CD1c-positive myeloid dendritic cell (primary cell): ENCODE measurements around the gene GALNT18.
A peak's percentile ranks its signal among the peaks of the same experiment; 100 is the strongest.

Experiments used
- DNase-seq: peaks from one replicate; pipeline ENCODE4 v3.0.0-alpha.2; 2016; ENCODE audit errors: extremely low spot score

The GALNT18 gene

GRCh38 chr11:11587122-11587521 lies 34.7 kb downstream of the GALNT18 start:
- no peak for DNase-seq

DNA sequence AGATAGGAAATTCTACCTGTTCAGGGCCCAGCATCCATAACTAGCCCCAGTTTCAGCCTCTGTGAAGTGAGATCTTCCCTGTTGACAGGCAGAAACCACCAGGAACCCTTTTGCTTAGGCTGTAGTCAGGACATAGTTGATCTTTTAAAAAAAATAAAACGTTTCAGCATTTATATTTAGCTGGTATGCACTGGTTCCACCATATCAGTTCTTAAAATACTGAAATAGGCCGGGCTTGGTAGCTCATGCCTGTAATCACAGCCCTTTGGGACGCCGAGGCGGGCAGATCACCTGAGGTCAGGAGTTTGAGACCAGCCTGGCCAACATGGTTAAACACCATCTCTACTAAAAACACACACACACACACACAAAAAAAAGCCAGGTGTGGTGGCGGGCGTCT lies 35.3 kb downstream of the GALNT18 start:
- no peak for DNase-seq

- DNase-seq = no peak
These were observed 36.9 kb downstream of the GALNT18 start for GRCh38 chr11:11584937-11585336.

- DNase-seq = no peak
These were observed 37.3 kb downstream of the GALNT18 start for GRCh38 chr11:11584530-11584810.

- DNase-seq = no peak
These were observed 37.8 kb downstream of the GALNT18 start for GRCh38 chr11:11583801-11584529.

DNA sequence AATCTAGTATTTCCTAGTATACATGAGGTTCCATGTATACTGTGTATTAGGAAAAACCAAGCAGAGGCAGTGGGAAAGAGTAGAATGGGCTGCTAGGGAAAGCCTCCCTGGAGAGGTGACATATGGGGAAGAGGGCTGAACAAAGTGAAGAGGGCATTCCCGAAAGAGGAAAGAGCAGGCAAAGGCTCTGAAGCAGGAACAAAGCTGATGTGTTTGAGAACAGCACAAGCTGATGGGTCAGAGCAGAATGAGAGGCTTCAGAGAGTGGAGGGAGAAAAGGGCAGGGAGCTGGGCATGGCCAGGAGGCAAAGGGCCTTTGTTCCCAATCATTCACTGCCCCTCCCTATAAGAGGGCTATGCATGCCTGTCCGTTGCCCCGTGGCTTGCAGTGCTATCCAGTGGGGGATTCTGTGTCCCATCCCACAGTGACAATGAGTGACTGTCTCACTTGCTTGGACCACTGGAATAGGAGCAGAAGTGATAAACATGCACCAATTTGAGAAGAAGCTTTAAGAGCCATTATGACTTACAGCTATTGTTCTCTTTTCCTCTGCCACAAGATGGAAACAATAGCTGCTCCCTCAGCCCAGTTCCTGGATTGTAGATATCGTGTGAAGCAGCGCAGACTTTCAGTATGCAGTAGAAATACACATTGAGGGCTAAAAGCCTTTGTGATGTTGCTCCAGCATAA lies 39.6 kb downstream of the GALNT18 start:
- DNase-seq = no peak

DNA sequence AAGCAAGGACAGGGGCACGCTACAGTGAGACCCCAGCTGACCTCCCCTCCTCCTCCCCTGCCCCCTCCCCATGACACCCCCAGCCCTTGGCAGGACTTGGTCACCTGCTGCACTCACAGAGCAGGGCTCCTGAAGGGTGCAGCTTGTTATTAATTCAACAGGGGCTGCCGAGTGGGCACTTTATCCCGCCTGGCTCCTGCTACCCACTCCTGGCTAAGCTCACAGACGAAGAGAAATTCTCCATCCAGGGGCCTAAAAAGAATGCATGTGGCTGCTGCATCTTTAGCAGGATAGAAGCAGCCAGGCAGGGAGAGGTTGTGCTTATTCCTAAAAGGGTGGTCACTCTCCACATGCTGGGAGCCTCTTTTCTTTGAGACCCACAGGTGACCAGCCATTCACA lies 40.3 kb downstream of the GALNT18 start:
- no peak for DNase-seq

DNA sequence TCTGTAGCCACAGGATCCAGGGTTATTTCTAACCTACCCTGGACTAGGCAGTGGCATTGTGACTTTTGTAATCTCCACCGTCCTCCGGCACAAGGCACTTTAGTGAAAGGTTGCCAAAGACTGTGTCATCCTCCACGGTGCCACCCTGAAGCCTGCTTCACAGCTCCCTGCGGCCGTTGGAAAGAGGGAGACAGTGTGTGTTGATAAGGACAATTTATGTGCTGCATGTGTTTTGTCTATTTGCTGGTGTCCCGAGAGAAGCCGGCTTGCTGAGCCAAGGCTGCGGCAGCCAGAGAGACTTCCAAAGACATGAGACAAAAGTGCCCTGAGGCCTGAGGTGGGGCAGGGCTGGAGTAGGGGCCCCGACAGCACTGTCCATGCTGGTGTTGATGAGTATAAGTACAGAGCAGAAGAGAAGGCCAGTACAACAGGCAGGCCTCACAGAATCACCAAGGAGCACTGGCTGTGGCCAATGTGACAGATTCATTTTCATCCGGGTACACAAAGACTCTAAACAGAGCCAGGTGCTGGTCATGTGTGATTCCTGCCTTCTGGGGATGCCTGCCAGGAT lies 40.9 kb downstream of the GALNT18 start:
- DNase-seq = no peak

GRCh38 chr11:11580012-11580411 lies 41.8 kb downstream of the GALNT18 start:
- no peak for DNase-seq

DNA sequence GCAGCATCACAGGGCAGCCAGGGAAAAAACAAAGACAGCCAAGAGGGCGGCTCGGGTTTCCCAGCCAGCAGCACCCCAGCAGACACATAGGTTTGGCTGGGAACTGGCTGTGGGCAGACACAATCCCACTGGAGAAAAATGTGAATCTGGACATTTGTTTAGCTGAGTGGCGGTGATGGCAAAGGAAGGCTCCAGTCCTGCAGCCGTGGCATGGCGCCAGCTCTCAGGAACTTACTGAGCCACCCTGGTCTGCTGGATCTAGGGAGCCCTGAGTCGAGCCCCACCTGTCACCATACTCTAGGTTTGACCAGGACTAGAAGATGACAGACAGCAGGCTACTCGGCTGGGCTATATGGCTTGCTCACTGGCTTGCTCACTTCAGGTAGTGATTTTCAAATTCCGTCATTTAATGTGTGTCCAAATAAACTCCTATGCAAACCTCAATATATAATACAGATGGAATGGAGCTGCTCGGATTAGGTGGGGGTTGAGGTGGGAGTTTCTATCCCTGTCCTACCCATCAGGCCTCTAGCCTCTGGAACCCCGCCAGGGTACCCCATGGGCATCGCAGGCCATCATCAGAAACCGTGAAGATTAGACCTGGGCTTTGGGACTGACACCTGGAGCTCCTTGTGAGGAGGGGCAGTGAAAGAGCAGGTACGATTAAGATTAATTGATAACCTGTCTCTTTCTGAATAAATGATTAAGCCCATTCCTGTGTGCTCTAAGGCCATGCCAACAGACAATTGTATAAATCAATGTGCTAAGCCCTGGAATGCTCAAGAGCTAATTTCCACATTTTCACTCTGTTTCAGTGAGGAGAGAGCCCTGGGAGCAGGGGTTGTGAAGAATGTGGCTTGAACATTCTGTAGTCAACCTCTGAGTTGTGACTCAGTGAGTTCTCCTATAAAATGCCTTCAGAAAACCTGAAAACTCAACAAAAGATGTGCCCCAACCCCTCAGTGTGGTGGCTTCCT lies 42.5 kb downstream of the GALNT18 start:
- no peak for DNase-seq

- no peak for DNase-seq
These were observed 43.6 kb downstream of the GALNT18 start for GRCh38 chr11:11577932-11578911.

GRCh38 chr11:11577251-11577855 lies 44.5 kb downstream of the GALNT18 start:
- DNase-seq = no peak

DNA sequence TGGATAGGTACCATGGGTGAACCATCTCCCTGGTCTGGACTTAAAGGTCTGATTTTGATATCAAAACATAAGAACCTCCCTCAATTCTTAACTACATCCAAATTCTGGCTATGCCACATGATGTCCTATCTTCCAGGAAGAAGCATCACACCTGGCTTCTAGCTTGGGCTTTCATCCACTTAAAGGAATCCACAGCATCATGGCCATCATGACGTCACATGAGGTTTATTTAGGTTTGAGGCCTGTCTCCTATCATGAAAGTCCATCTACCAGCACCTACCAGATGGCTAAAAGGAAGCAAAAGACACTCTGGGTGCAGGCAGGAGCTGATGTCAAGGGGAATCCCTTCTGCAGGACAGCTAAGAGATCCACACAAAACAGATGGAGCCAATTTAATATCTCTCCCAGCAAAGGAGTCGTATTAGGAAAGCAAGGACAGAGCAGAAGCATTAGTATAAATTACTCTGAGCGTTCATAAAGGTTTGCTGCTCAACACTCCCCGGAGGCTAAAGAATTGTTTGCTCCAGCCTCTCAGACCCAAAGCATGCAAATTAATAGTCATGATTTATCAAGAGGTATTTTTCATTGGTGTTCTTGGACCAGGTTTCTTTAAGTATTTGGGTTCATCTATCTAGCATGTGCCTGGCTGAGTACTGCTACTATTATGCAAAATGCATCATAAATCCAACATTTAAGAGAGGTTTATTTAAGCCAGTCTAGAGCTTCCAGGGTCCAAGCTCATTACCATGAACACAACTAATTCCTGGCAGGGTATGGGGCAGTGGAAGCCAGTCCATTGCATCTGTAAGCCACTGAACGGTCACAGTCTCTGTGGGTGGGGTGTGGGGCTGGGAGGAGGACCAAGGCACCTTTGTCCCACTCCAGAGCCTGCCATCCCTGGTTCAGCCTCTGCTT lies 47.2 kb downstream of the GALNT18 start:
- no peak for DNase-seq

DNA sequence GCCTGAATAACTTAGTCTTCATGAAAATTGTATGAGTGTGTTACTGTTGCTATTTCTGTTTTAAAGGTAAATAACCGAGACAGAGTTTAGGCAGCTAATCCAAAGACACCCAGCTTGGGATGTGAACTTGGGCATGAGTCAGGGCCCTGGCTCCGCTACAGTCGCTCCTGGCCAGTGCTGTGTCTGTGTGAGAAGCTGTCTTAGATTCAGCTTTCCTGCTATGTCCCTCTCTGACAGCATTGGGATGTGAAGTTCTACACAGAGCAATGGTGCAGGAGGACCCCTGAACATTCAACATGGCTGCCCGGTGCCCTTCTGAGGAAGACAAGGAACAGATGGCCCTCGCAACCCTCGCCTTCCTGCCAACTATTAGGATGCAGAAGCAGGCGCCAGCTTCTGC lies 49.4 kb downstream of the GALNT18 start:
- DNase-seq = no peak

DNA sequence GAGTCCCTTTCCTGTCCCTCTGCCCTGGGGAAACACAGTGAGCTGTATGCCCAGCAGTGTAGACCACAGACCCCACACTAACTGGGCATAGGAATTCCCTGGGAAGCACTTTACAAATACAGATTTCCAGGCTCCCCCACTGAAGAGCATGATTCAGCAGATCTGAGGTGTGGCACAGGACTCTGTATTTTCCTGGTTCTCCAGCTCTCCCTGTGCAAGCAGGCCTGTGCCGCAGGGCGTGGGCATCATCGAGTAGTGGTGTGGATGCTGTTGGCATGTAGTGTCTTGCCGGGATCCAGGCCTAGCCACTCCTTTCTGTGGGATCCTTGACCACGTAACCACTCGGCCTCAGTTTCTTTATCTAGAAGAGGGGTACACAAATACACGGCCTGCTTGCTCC lies 49.9 kb downstream of the GALNT18 start:
- DNase-seq = no peak

GRCh38 chr11:11570823-11571222 lies 51.0 kb downstream of the GALNT18 start:
- no peak for DNase-seq

DNA sequence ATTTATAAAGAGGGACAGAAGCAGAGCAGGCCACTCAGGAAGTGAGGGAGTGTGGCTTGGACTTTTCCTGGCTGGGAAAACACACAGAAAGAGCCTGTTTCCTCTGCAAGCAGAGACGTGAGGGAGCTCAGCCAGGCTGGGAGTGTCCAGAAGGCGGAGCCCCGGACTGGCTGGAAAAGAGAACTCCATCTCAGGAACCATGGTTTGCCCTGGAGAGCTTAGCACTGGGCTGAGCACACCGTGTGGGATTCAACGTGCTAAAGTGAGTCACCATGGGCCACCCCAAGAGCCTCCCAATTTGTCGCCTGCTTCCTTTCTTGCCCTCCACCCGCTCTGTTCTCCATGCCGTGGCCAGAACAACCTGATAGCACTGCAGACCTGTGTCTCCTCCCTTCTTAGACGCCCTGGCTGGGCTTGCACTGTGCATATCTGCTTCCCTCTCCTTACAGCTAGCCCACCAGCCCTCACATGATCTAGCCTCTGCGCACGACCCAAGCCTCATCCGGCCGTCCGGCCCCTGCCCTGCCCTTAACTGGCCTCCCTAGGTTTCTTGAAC lies 51.8 kb downstream of the GALNT18 start:
- peak; percentile 40 for DNase-seq

DNA sequence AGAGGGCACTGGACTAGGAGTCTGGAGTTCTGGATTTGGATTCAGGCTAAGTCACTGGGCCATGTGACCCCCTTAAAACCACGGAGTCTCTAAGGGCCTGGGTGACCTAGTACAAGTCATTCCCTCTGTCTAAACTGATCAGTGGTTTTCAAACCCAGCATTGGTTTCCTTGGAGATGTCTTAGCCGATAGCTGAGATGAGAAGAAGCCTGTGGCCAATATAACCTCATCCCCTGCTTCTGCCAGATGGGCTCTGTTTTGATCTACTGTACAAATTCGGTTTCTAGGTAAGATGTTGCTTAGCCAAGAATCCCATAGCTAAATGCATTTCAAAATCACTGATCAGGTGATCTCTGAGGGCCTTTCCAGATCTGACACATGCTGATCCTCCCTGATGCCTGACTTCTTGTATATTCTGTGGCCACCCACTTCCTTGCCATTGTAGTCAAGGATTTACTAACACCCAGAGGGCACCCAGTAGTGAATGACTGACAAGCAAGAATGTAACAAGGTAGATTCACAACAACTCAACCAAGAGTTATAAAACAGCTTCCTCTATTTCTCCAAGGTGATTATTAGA lies 53.1 kb downstream of the GALNT18 start:
- DNase-seq = peak; percentile 5
